ENCODE data around the gene NUCKS1. TPM values are rescaled to one million over a fixed set of nuclear protein-coding genes. Genes with fewer than 3 reads are reported as not detected.

NUCKS1 gene
- total and polyA plus RNA-seq, 2 experiments from 2014 or later = 69.9 to 122 TPM

DNA sequence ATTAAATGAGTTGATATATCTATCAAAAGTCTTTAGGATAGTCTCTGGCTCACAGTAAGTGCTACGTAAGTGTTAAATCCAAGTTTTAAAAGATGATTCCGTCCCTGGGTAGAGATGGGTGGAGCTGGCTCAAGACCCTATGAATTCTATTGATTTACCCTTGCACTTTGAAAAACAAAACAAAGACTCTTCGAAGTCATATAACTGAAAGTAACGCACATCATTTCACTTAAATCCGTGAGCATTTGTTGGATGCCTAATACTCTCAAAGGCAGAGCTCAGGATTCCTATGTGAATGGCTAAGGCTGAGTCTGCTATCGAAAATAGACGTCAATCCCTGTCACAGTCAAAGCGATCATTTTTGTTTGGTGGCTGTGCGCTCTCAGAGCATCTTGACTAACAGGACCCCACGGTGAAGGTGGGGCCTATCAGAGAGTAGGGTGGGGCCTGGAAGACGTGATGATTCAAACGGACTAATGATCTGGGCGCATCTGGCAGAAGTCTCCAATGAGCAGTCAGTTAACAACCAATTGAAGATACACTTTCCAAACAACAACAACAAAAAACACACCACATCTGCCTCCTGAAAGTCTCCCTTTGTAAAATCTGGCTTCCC, 1.2 kb upstream of the NUCKS1 start:
- Histone ChIP-seq H3K27me3 (replicated peaks; ENCODE audit: insufficient read depth) (no peaks in the 10 kb centered on the region), H3K4me1 (ENCODE audit: insufficient read depth) (peaks cover 17% of the 10 kb centered on the region), H3K4me3 (no peak overlapping the region), H3F3A (ENCODE audit: insufficient read depth) (peaks cover 27% of the 10 kb centered on the region), H3K27ac (no peak overlapping the region), H3K36me3 (ENCODE audit: low read depth) (no peaks in the 10 kb centered on the region), H3K4me2 (ENCODE audit: unreplicated experiment) (no peak overlapping the region), H4K20me1 (ENCODE audit: insufficient read depth) (peaks cover 6% of the 10 kb centered on the region; the same call in 1 of the 2 replicates), H2AFZ (peak overlapping the region; percentile 89), H3K79me2 (ENCODE audit: insufficient read depth) (peaks cover 30% of the 10 kb centered on the region), H3K9ac (no peak overlapping the region), H3K9me3 (ENCODE audit: low read depth) (no peaks in the 10 kb centered on the region), H3K9me2 (ENCODE audit: insufficient read depth) (no peaks in the 10 kb centered on the region)
- in situ Hi-C loops (cut with MboI) = no loop called here
- DNase-seq = no peak
- no peak for TF ChIP-seq EZH2phosphoT487 (IDR thresholded peaks at IDR 0.05; ENCODE audit: insufficient read depth, low read depth)
- TF ChIP-seq EZH2 (IDR thresholded peaks at IDR 0.05; ENCODE audit: insufficient read depth, poor library complexity, severe bottlenecking) = no peak
- WGBS, 2 experiments (ENCODE audit: low coverage in 1 of 2, low lambda C conversion rate in 2 of 2, missing lambda C conversion rate in 2 of 2) = 72 to 73% methylated on average over 13 of the region's 13 CpGs

DNA sequence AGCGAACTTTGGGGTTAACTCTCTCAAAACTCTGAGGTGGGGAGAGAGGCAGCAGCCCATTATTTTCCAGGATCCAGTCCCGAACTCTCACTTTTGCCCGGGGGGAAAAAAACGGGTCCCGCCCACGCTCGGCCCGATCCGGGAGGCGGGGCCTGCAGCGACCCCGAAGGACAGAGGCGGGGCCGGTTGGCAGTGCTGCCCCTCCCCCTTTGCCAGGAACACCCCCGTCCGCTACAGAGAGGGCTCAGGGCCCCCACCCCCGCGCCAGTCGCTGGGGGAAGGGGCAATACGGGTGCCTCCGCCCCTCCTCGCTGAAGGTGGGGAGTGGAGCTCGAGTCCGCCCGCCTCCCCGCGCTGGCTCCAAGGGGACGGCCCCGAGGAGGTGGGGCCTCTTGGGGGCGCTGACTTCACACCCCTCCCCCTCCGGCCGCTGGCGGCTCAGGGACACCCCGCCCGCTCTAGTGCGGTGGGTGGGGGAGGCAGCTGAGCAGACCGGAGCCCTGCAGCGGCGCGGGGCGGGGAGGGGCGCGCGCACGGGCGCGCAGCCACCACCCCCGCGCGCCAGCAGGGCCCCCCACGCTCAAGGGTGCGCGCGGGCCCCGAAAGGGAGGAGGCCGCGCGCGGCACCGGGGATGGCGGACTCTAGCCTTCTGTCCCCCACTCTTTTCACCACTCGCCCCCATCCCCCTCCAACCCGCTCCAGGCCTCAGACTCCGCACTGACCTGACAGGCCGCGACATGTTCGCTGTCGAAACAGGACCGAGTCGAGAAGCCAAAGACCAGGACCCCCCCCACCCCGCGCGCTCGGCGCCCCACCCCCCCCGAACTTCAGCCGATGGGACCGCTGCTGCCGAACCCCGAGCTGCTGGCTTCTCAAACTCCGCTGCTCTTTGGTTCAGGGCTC, 496 bp downstream of the NUCKS1 start:
- in situ Hi-C loops (cut with MboI) = no loop called here
- 0% methylated on average over 11 to 42 of the region's 81 CpGs for WGBS, 2 experiments (ENCODE audit: low coverage in 1 of 2, low lambda C conversion rate in 2 of 2, missing lambda C conversion rate in 2 of 2)
- peaks cover 46% of the 10 kb centered on the region for H3K79me2 ChIP-seq (ENCODE audit: insufficient read depth)
- DNase-seq = peak; percentile 96
- H3K4me2 ChIP-seq (ENCODE audit: unreplicated experiment) = peak overlapping the region; percentile 90
- H3K9me2 ChIP-seq (ENCODE audit: insufficient read depth) = no peaks in the 10 kb centered on the region
- H3K27ac ChIP-seq = peak overlapping the region; percentile 88
- no peaks in the 10 kb centered on the region for H3K36me3 ChIP-seq (ENCODE audit: low read depth)
- peaks cover 27% of the 10 kb centered on the region for H3K4me1 ChIP-seq (ENCODE audit: insufficient read depth)
- H2AFZ ChIP-seq = peak overlapping the region; percentile 47
- H3K9me3 ChIP-seq (ENCODE audit: low read depth) = no peaks in the 10 kb centered on the region
- TF ChIP-seq EZH2phosphoT487 (IDR thresholded peaks at IDR 0.05; ENCODE audit: insufficient read depth, low read depth) = no peak
- no peak for TF ChIP-seq EZH2 (IDR thresholded peaks at IDR 0.05; ENCODE audit: insufficient read depth, poor library complexity, severe bottlenecking)
- H3K4me3 ChIP-seq = peak overlapping the region; percentile 94
- no peaks in the 10 kb centered on the region for H3K27me3 ChIP-seq (replicated peaks; ENCODE audit: insufficient read depth)
- peaks cover 31% of the 10 kb centered on the region for H3F3A ChIP-seq (ENCODE audit: insufficient read depth)
- peak overlapping the region; percentile 92 for H3K9ac ChIP-seq
- peaks cover 6% of the 10 kb centered on the region; the same call in 1 of the 2 replicates for H4K20me1 ChIP-seq (ENCODE audit: insufficient read depth)

DNA sequence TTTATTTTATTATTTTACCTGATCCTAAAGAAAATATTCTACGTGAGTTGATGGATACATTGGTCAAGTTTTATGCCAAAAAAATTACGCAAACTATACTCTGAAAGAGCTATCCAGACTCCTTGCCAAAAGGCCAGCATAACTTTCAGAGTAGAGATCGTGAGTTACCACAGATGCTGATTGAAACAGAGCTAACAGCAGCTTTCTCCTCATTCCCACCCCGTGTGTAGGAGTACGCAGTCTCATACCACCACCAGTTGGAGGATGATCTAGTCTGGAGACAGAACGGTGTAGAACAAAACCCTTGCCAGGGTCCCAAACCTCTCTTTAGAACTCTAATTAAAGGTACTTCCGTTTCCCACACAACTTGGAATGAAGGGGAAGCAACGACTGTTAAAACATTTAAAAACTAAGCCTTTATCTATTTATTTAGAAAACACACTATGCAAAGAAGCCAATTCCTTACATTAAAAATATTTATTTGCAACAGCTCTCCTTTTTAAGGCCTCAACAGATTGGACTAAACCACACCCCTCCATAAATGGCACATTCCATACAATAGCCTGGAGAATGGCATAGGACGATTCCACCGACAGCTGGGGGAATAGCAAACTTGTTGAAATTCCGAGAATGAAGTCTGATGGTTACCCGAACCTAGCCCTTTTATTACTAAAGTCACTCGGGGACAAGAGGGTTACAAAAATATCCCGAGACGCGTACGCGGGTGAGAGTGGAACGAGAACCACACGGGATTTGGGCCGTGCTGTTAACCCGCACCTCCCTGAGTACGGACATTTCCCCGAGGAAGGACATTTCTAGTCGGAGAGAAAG, 1.4 kb downstream of the NUCKS1 start:
- Histone ChIP-seq H3K4me2 (ENCODE audit: unreplicated experiment) (peak overlapping the region; percentile 90), H3K27ac (peak overlapping the region; percentile 88), H3K4me3 (peak overlapping the region; percentile 94), H3F3A (ENCODE audit: insufficient read depth) (peaks cover 31% of the 10 kb centered on the region), H3K9ac (peak overlapping the region; percentile 92), H3K36me3 (ENCODE audit: low read depth) (no peaks in the 10 kb centered on the region), H3K79me2 (ENCODE audit: insufficient read depth) (peaks cover 55% of the 10 kb centered on the region), H3K27me3 (replicated peaks; ENCODE audit: insufficient read depth) (no peaks in the 10 kb centered on the region), H2AFZ (peak overlapping the region; percentile 47), H3K9me2 (ENCODE audit: insufficient read depth) (no peaks in the 10 kb centered on the region), H4K20me1 (ENCODE audit: insufficient read depth) (peaks cover 6% of the 10 kb centered on the region; the same call in 1 of the 2 replicates), H3K9me3 (ENCODE audit: low read depth) (no peaks in the 10 kb centered on the region), H3K4me1 (ENCODE audit: insufficient read depth) (peaks cover 27% of the 10 kb centered on the region)
- no peak for TF ChIP-seq EZH2 (IDR thresholded peaks at IDR 0.05; ENCODE audit: insufficient read depth, poor library complexity, severe bottlenecking)
- no peak for TF ChIP-seq EZH2phosphoT487 (IDR thresholded peaks at IDR 0.05; ENCODE audit: insufficient read depth, low read depth)
- WGBS, 2 experiments (ENCODE audit: low coverage in 1 of 2, low lambda C conversion rate in 2 of 2, missing lambda C conversion rate in 2 of 2) = 1 to 2% methylated on average over 25 of the region's 25 CpGs
- in situ Hi-C loops (cut with MboI) = no loop called here
- peak; percentile 91 for DNase-seq
